ENCODE results near the gene ABHD1. TPM values are rescaled to one million over a fixed set of nuclear protein-coding genes. Genes with fewer than 3 reads are reported as not detected.
"Not testable (repeated sequence)": the region's sequence is repeated elsewhere in the genome, so short reads cannot be mapped to it uniquely, and the experiment has no call there.

Gene ABHD1
- under 1 TPM in 1 of 4 donors, not detected in 3; 0.48 TPM for total RNA-seq

DNA sequence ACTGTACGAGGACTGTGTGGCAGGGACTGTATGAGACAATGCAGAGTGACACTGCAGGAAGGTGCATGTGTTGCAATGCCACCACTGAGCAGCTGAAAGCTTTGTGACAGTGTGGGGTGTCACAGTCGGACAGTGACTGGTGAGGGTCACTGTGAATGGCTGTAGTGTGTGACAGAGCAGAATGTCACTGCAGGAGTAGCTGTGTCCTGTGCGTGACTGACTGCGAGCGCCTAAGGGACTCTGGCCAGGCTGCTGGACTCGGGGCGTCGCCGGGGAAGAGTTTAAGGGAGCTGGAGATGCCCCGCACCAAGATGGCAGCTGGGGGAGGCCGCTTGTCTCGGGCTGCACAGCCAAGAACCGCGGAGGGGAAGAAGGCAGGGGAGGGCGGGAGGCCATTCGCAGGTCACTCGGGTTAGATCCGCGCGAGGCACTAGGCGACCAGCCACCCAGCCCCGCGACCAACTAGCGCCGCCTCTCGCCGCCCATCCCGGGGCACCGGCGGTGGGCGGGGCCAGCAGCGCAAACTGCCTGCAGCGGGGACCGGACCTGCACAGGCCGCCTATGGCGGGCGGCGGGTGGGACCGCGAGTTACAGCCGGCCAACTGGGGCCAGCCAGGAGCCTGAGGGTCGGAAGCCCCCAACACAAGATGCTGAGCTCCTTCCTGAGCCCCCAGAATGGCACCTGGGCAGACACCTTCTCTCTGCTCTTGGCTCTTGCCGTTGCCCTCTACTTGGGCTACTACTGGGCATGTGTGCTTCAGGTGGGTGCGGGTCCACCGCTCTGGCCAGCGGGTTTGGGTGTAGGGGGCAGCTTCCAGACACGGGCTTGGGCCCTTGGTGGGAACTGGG is at the start of gene ABHD1:
Gene ABHD1, plus strand, starts transcription at position 514 of the 849 bp plus-strand sequence. Its CDS starts 134 bp downstream, at position 648.
- H3K27me3 ChIP-seq = peaks cover 27% of the 10 kb centered on the region
- 6 to 55% methylated on average over 2 to 37 of the region's 47 CpGs for WGBS, 2 donors (ENCODE audit: low coverage in 1 of 2)
- H3K27ac ChIP-seq = peak within 1 kb of the TSS in 3 of 4 donors; percentile 7 to 38 (median 8)
- intact Hi-C loops (cut with DNase I; ENCODE audit: low total_unique reads) (no loop called here), in situ Hi-C loops (cut with MboI; ENCODE audit: low pct_ligation_motif_present in 1 of 4, low pct_unique_long_range_greater_than_20kb in 1 of 4, low sequenced_read_pairs in 3 of 4) (loop anchor here in 1 of 4 donors (25.0 kb wide), 1 partner anchor 89 kb away; the partner anchor contains the start of genes ATRAID, CAD and SLC5A6)
- H3K4me3 ChIP-seq = peak within 1 kb of the TSS; percentile 3 to 61 (median 40)
- no peak for TF ChIP-seq EP300 (IDR thresholded peaks at IDR 0.05; ENCODE audit: low read depth)
- peak; percentile 32 for TF ChIP-seq POLR2A (IDR thresholded peaks at IDR 0.05)
- no peaks in the 10 kb centered on the region for H3K9me3 ChIP-seq
- H3K36me3 ChIP-seq = no peaks in the 10 kb centered on the region
- DNase-seq = peak; percentile 77
- peaks cover 1 to 10% (median 8%) of the 10 kb centered on the region in 4 donors for H3K4me1 ChIP-seq

DNA sequence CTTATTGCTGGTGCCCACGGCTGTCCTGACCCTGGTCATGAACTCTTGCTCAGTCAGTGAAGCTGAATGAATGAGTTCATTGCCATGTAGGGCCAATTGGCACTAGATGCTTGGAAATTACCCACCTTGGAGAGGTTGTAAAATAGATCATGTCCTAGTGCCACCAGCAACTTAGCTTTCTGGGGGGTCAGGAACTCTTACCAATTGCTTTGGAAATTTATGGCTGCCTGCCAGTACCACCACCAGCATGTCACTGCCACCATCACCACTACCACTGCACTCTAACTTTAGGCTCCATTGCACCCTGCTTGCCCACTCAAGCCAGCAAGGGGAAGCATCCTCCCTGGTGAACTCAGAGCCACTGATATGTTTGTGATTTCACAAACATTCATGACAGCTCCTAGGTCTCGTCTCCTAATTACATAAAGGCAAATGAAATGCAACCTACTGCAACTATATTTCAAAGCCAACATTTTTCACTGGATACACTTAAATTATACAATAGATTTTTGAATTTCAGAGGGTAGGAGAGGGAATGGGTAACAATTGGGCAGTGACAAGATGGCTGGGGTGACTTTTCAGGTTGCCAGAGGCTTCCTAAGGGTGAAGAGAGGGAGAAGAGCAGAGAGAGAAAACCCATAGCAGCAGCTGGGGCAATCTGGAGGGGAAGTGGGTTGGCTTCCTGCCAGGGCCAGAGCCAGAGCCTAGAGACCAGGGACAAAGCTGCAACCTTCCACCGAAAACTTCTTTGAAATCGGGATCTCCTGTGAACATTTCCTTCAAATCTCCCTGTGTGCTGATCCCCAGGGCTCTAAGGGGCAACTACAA is 48.7 kb upstream of the ABHD1 start:
- no peaks in the 10 kb centered on the region for H3K9me3 ChIP-seq
- peaks cover 14 to 68% (median 33%) of the 10 kb centered on the region in 4 donors for H3K4me1 ChIP-seq
- in situ Hi-C loops (cut with MboI; ENCODE audit: low pct_ligation_motif_present in 1 of 4, low pct_unique_long_range_greater_than_20kb in 1 of 4, low sequenced_read_pairs in 3 of 4) = loop anchor here in 3 of 4 donors (25.0 kb wide), 1 partner anchor 113 kb away; the partner anchor contains the start of gene MAPRE3 (in 3 of the 3)
- peak overlapping the region; percentile 92 to 96 (median 95) for H3K27ac ChIP-seq
- DNase-seq = peak; percentile 71
- TF ChIP-seq EP300 (IDR thresholded peaks at IDR 0.05; ENCODE audit: low read depth) (no peak), CTCF (IDR thresholded peaks at IDR 0.05) (no peak), POLR2A (IDR thresholded peaks at IDR 0.05) (no peak), POLR2AphosphoS5 (IDR thresholded peaks at IDR 0.05) (no peak)
- intact Hi-C loops (cut with DNase I; ENCODE audit: low total_unique reads) = no loop called here
- H3K4me3 ChIP-seq = no peak overlapping the region
- no peaks in the 10 kb centered on the region for H3K36me3 ChIP-seq
- WGBS, 2 donors (ENCODE audit: low coverage in 1 of 2) = 57% methylated on average over 1 to 4 of the region's 4 CpGs
- H3K27me3 ChIP-seq = no peaks in the 10 kb centered on the region

DNA sequence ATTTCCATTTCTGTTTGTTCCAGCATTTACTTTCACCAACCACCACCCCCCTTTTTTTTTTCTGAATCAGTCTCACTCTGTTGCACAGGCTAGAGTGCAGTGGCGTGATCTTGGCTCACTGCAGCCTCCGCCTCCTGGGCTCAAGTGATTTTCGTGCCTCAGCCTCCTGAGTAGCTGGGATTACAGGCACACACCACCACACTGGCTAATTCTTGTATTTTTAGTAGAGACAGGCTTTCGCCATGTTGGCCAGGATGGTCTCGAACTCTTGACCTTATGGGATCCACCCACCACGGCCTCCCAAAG is 48.1 kb upstream of the ABHD1 start:
- intact Hi-C loops (cut with DNase I; ENCODE audit: low total_unique reads); H3K9me3 ChIP-seq; H3K27me3 ChIP-seq; H3K4me3 ChIP-seq; H3K36me3 ChIP-seq; DNase-seq: not testable (repeated sequence)
- WGBS, 2 donors (ENCODE audit: low coverage in 1 of 2) = 64% methylated on average over 6 of the region's 6 CpGs; no CpG with 5 or more reads in 1 of the 2 donors
- in situ Hi-C loops (cut with MboI; ENCODE audit: low pct_ligation_motif_present in 1 of 4, low pct_unique_long_range_greater_than_20kb in 1 of 4, low sequenced_read_pairs in 3 of 4) = loop anchor here in 3 of 4 donors (25.0 kb wide), 1 partner anchor 113 kb away; the partner anchor contains the start of gene MAPRE3 (in 3 of the 3)
- Histone ChIP-seq H3K4me1 (peaks cover 9 to 62% (median 28%) of the 10 kb centered on the region in 4 donors), H3K27ac (peak overlapping the region; percentile 92 to 96 (median 95))

GRCh38 chr2:27076323-27076722 is 47.3 kb upstream of the ABHD1 start:
- intact Hi-C loops (cut with DNase I; ENCODE audit: low total_unique reads) = no loop called here
- no peak for TF ChIP-seq EP300 (IDR thresholded peaks at IDR 0.05; ENCODE audit: low read depth)
- TF ChIP-seq POLR2A (IDR thresholded peaks at IDR 0.05) = no peak
- no peak for TF ChIP-seq POLR2AphosphoS5 (IDR thresholded peaks at IDR 0.05)
- no peak for TF ChIP-seq CTCF (IDR thresholded peaks at IDR 0.05)
- H3K4me3 ChIP-seq = no peak overlapping the region
- in situ Hi-C loops (cut with MboI; ENCODE audit: low pct_ligation_motif_present in 1 of 4, low pct_unique_long_range_greater_than_20kb in 1 of 4, low sequenced_read_pairs in 3 of 4) = loop anchor here in 3 of 4 donors (25.0 kb wide), 1 partner anchor 114 kb away; the partner anchor contains the start of gene MAPRE3 (in 3 of the 3)
- H3K4me1 ChIP-seq = peaks cover 8 to 65% (median 26%) of the 10 kb centered on the region in 4 donors
- H3K27me3 ChIP-seq = no peaks in the 10 kb centered on the region
- H3K27ac ChIP-seq = peak overlapping the region; percentile 92 to 96 (median 95)
- no peaks in the 10 kb centered on the region for H3K9me3 ChIP-seq
- no peak for DNase-seq
- WGBS, 2 donors (ENCODE audit: low coverage in 1 of 2) = 80 to 87% methylated on average over 4 of the region's 4 CpGs
- H3K36me3 ChIP-seq = no peaks in the 10 kb centered on the region

All from transverse colon (tissue), 4 donors.